CD4-positive, alpha-beta T cell treated with Interferon alpha-2 for 1 hour (primary cell): ENCODE measurements around the gene CCL24.
"Not testable (repeated sequence)": the region's sequence is repeated elsewhere in the genome, so short reads cannot be mapped to it uniquely, and the experiment has no call there.

ENCODE experiments used
- DNase-seq, 2 donors: peaks; one replicate each; pipeline ENCODE4 v3.0.0-alpha.2; 2020 to 2022

The CCL24 gene

GRCh38 chr7:75818472-75818871 lies 4.9 kb upstream of the CCL24 start:
- no peak for DNase-seq

GRCh38 chr7:75817116-75817515 lies 3.5 kb upstream of the CCL24 start:
- no peak for DNase-seq

- DNase-seq = no peak
Observed at GRCh38 chr7:75815418-75816064, 1.9 kb upstream of the CCL24 start.

- no peak for DNase-seq
Observed at GRCh38 chr7:75814407-75814947, 871 bp upstream of the CCL24 start.

- no peak for DNase-seq
Observed at GRCh38 chr7:75813084-75813483, 522 bp downstream of the CCL24 start.

GRCh38 chr7:75811894-75812678 lies 1.5 kb downstream of the CCL24 start:
- no peak for DNase-seq

- no peak for DNase-seq
Observed at GRCh38 chr7:75809396-75809795, 4.2 kb downstream of the CCL24 start.

GRCh38 chr7:75808106-75808505 lies 5.5 kb downstream of the CCL24 start:
- DNase-seq = no peak

- DNase-seq = no peak
Observed at GRCh38 chr7:75807452-75807851, 6.2 kb downstream of the CCL24 start.

GRCh38 chr7:75806560-75807307 lies 6.9 kb downstream of the CCL24 start:
- no peak for DNase-seq

- DNase-seq = no peak
Observed at GRCh38 chr7:75804705-75805104, 8.9 kb downstream of the CCL24 start.

- no peak for DNase-seq
Observed at GRCh38 chr7:75804004-75804403, 9.6 kb downstream of the CCL24 start.

GRCh38 chr7:75802552-75802821 lies 11.1 kb downstream of the CCL24 start:
- no peak for DNase-seq

GRCh38 chr7:75798770-75799169 lies 14.8 kb downstream of the CCL24 start:
- no peak for DNase-seq

GRCh38 chr7:75796420-75796819 lies 17.2 kb downstream of the CCL24 start:
- no peak for DNase-seq

- DNase-seq = peak in 1 of 2 donors; percentile 27
Observed at GRCh38 chr7:75795831-75796285, 17.7 kb downstream of the CCL24 start.

GRCh38 chr7:75793676-75794075 lies 19.9 kb downstream of the CCL24 start:
- DNase-seq = no peak

GRCh38 chr7:75792567-75792966 lies 21.0 kb downstream of the CCL24 start:
- DNase-seq = not testable (repeated sequence)

GRCh38 chr7:75789361-75789924 lies 24.2 kb downstream of the CCL24 start:
- no peak for DNase-seq

GRCh38 chr7:75788154-75788847 lies 25.3 kb downstream of the CCL24 start:
- not testable (repeated sequence) for DNase-seq

GRCh38 chr7:75783058-75783457 lies 30.5 kb downstream of the CCL24 start:
- not testable (repeated sequence) for DNase-seq

GRCh38 chr7:75780647-75781273 lies 32.8 kb downstream of the CCL24 start:
- DNase-seq = not testable (repeated sequence)
